PC-9 (cell line): Measurements from ENCODE around the gene FKBP5. TPM values are rescaled to one million over a fixed set of nuclear protein-coding genes. Genes with fewer than 3 reads are reported as not detected.

Experiments
- BruUV-seq: library from RNA; stranded (reverse); fragments of 400-500 nt; replicated peaks from 2 replicates; lab custom pipeline; 2021; lab: Mats Ljungman, UMichigan
- CTCF ChIA-PET: fragments of 300-600 bp; sonication (Branson Sonifier 250); formaldehyde crosslinking; loops from one replicate; lab custom pipeline; 2022; ENCODE audit warnings: antibody characterized with exemption; lab: Charles Lee
- POLR2A ChIA-PET: fragments of 300-600 bp; sonication (Branson Sonifier 250); formaldehyde crosslinking; loops from one replicate; lab custom pipeline; 2022; ENCODE audit warnings: antibody characterized with exemption; ENCODE audit not compliant: unreplicated experiment; lab: Charles Lee
- DNase-seq, 2 experiments: peaks; one replicate each; pipeline versions ENCODE4 v3.0.0 to v3.0.0-alpha.2; 2015 to 2022; ENCODE audit warnings: mixed read lengths in 1 of 2
- H2AFZ ChIP-seq: fragments of 200-600 bp; sonication (generic); 2 replicates; pipeline ENCODE4 v1.8.1; 2017; ENCODE audit warnings: antibody characterized with exemption
- H3F3A ChIP-seq: fragments of 200-600 bp; sonication (generic); 2 replicates; pipeline ENCODE4 v1.8.1; 2017; ENCODE audit warnings: antibody characterized with exemption, mild to moderate bottlenecking, low read depth; ENCODE audit not compliant: insufficient read depth
- H3K27ac ChIP-seq: fragments of 200-600 bp; sonication (generic); 2 replicates; pipeline ENCODE4 v1.6.1; 2016; ENCODE audit warnings: mixed run types
- H3K27me3 ChIP-seq: fragments of 200-600 bp; sonication (generic); 2 replicates; pipeline ENCODE4 v1.6.1; 2016; ENCODE audit warnings: low read depth, mixed run types; ENCODE audit not compliant: insufficient read depth
- H3K36me3 ChIP-seq: fragments of 200-600 bp; sonication (generic); 2 replicates; pipeline ENCODE4 v1.6.1; 2016; ENCODE audit warnings: low read depth, mixed run types
- H3K4me1 ChIP-seq: fragments of 200-600 bp; sonication (generic); replicated peaks from 2 replicates; pipeline ENCODE4 v1.6.1; 2016; ENCODE audit warnings: mixed run types; ENCODE audit not compliant: insufficient read depth
- H3K4me2 ChIP-seq: fragments of 200-600 bp; sonication (generic); 2 replicates; pipeline ENCODE4 v1.6.1; 2017; ENCODE audit warnings: mixed run types
- H3K4me3 ChIP-seq: fragments of 200-600 bp; sonication (generic); 2 replicates; pipeline ENCODE4 v1.6.1; 2016; ENCODE audit warnings: mixed run types
- H3K79me2 ChIP-seq: fragments of 200-600 bp; sonication (generic); 2 replicates; pipeline ENCODE4 v1.6.1; 2017; ENCODE audit warnings: low read depth, mixed run types
- H3K9me2 ChIP-seq: fragments of 200-600 bp; sonication (generic); 2 replicates; pipeline ENCODE4 v1.8.1; 2017; ENCODE audit warnings: mild to moderate bottlenecking; ENCODE audit not compliant: insufficient read depth
- H3K9me3 ChIP-seq: fragments of 200-600 bp; sonication (generic); 2 replicates; pipeline ENCODE4 v1.8.1; 2016; ENCODE audit warnings: low read depth; ENCODE audit not compliant: insufficient read depth
- H4K20me1 ChIP-seq: fragments of 200-600 bp; sonication (generic); 2 replicates; pipeline ENCODE4 v1.8.1; 2017; ENCODE audit not compliant: insufficient read depth
- EZH2 ChIP-seq: fragments of 200-600 bp; sonication (generic); IDR thresholded peaks from 2 replicates; pipeline ENCODE4 v1.8.0; 2017; ENCODE audit warnings: antibody characterized with exemption, low read depth
- intact Hi-C: fragments of 100-400 bp; cut with micrococcal nuclease; formaldehyde crosslinking; loops from one replicate; pipeline ENCODE4 v1.10.0; 2022; ENCODE audit not compliant: unreplicated experiment
- total RNA-seq: library from RNA; stranded (reverse); gene quantifications from 2 replicates; pipeline ENCODE4 v1.2.3, GENCODE V29; 2021
- TF ChIP-seq, protein P1 (sequence below): fragments of 200-600 bp; sonication (generic); conservative IDR thresholded peaks from 2 replicates; pipeline ENCODE4 v1.6.1; 2017; ENCODE audit warnings: mixed run types, antibody characterized with exemption, mild to moderate bottlenecking, moderate library complexity

FKBP5 gene
- total RNA-seq, 1 experiment from 2014 or later, result 5.0 TPM

DNA sequence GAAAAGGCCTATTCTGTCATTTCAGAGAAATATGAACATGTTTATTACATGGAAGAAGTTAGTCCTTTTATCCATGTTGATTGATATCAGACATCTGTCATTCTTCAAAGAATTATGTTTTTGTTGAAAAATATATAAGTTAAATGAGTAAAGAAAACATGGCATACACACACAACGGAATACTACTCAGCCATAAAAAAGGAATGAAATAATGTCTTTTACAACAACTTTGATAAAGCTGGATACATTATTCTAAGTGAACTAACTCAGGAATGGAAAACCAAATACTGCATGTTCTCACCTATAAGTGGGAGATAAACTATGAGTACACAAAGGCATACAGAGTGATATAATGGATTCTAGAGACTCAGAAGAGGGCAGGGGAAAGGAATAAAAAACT, 9.3 kb downstream of the FKBP5 start:
- intact Hi-C loops, result no loop called here
- Histone ChIP-seq H4K20me1 (no peaks in the 10 kb centered on the region), H3K9me2 (no peaks in the 10 kb centered on the region), H3K27ac (no peak overlapping the region), H3K79me2 (no peaks in the 10 kb centered on the region), H2AFZ (no peak overlapping the region), H3F3A (no peaks in the 10 kb centered on the region), H3K4me2 (no peak overlapping the region), H3K9me3 (no peaks in the 10 kb centered on the region), H3K4me1 (no peaks in the 10 kb centered on the region), H3K36me3 (no peaks in the 10 kb centered on the region), H3K4me3 (no peak overlapping the region), H3K27me3 (no peaks in the 10 kb centered on the region)
- TF ChIP-seq, protein P1, sequence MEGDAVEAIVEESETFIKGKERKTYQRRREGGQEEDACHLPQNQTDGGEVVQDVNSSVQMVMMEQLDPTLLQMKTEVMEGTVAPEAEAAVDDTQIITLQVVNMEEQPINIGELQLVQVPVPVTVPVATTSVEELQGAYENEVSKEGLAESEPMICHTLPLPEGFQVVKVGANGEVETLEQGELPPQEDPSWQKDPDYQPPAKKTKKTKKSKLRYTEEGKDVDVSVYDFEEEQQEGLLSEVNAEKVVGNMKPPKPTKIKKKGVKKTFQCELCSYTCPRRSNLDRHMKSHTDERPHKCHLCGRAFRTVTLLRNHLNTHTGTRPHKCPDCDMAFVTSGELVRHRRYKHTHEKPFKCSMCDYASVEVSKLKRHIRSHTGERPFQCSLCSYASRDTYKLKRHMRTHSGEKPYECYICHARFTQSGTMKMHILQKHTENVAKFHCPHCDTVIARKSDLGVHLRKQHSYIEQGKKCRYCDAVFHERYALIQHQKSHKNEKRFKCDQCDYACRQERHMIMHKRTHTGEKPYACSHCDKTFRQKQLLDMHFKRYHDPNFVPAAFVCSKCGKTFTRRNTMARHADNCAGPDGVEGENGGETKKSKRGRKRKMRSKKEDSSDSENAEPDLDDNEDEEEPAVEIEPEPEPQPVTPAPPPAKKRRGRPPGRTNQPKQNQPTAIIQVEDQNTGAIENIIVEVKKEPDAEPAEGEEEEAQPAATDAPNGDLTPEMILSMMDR, result no peak
- TF ChIP-seq EZH2, result no peak
- no peak for DNase-seq
- BruUV-seq, result no TSS peak
- POLR2A ChIA-PET, result no interaction called here
- CTCF ChIA-PET, result no interaction called here

DNA sequence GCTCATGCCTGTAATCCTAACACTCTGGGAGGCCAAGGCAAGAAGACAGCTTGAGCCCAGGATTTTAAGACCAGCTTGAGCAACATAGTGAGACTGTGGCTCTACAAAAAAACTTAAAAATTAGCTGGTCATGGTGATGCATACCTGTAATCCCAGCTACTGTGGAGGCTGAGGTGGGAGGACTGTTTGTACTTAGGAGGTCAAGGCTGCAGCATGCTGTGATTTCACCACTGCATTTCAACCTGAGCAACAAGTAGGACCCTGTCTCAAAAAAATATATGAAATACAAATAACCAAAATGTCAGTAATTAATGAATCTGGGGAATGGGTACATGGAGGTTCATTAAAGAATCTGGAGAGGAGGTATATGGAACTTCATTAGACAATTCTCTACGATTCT, 9.9 kb downstream of the FKBP5 start:
- TF ChIP-seq, protein P1, result no peak
- no peak for TF ChIP-seq EZH2
- Histone ChIP-seq H3K27me3 (no peaks in the 10 kb centered on the region), H2AFZ (no peak overlapping the region), H3K27ac (no peak overlapping the region), H3F3A (no peaks in the 10 kb centered on the region), H3K4me2 (no peak overlapping the region), H4K20me1 (no peaks in the 10 kb centered on the region), H3K9me2 (no peaks in the 10 kb centered on the region), H3K36me3 (no peaks in the 10 kb centered on the region), H3K9me3 (no peaks in the 10 kb centered on the region), H3K4me3 (no peak overlapping the region), H3K79me2 (no peaks in the 10 kb centered on the region), H3K4me1 (no peaks in the 10 kb centered on the region)
- CTCF ChIA-PET, result no interaction called here
- no TSS peak for BruUV-seq
- intact Hi-C loops, result no loop called here
- POLR2A ChIA-PET, result no interaction called here
- DNase-seq, result no peak

DNA sequence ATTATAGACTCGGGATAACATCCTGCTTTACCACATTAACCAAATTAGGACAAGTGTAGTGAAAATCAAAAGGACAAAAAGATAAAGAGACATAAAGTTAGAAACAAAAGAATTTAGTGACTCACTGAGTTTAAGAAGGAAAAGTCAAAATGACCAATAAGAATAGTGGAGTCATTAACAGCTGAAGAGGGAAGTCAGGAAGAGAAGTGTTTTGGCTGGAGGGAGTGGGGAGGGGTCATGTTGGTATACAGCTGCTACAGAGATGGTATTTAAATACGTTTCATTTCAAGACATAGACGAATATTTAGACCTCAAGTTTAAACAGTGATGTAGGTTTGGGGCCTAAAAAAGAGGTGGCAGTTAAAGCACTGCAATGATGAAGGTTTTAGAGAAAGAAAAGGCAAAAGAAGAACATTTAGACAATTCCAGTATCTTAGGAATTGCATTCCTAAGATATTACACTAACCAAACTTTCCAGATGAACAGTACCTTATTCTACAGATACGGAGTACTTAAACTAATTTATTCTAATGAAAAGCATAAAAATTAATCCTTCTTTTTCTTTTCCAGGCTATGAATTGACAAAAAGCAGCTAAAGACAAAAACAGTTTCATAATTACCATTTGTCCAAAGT, 10.6 kb downstream of the FKBP5 start:
- ChIA-PET POLR2A (no interaction called here), CTCF (no interaction called here)
- Histone ChIP-seq H3K9me2 (no peaks in the 10 kb centered on the region), H3K27ac (no peak overlapping the region), H3K36me3 (no peaks in the 10 kb centered on the region), H3K27me3 (no peaks in the 10 kb centered on the region), H3K4me1 (no peaks in the 10 kb centered on the region), H4K20me1 (no peaks in the 10 kb centered on the region), H3K9me3 (0 out of 2 replicates have a peak, but pooled peaks cover under 1% of the 10 kb centered on the region), H3K4me3 (no peak overlapping the region), H3F3A (no peaks in the 10 kb centered on the region), H3K79me2 (no peaks in the 10 kb centered on the region), H3K4me2 (no peak overlapping the region), H2AFZ (no peak overlapping the region)
- intact Hi-C loops, result no loop called here
- no TSS peak for BruUV-seq
- no peak for DNase-seq
- TF ChIP-seq, protein P1, result no peak
- no peak for TF ChIP-seq EZH2
